ENCODE results near the gene ECHS1.

Gene ECHS1

DNA sequence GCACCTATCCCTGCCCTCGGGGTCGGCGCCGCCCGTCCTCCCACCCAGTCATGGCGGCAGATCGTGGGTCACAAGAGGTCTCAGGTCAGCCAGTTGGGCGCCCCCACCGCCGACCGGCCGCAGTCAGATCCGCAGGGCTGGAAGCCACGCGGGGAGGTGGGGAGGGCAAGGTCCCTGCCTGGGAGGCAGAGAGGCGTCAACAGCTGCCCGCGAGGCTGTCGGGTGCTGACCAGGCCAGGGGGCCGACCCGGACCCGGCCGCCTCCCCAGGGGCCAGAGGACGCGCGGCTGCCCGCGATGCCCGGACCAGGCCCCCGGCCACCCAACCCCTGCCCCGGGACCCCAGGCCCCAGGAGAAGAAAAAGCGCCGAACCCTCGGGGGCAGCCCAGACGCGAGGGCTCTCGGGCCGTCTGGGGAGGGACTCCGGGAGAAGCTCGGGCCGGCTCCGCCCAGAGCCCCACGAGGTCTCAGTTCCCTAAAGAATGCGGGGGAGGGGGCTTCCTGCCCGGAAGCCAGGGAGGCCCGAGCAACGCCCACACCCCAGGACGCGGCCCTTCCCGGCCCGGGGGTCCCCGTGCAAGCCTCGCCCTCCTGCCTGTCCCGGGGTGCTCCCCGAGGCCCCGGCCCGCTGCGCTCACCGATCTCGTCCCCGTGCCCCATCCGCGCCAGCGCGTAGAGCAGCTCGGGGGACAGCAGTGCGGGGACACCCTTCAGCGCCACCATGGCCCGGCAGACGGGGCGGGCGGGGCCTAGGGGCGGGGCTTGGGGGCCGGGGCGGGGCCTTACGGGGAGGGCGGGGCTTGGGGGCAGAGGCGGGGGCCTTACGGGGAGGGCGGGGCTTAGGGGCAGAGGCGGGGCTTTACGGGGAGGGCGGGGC, 15.6 kb downstream of the ECHS1 start, which contains the start of gene FUOM:
Gene FUOM (minus strand): TSS at position 735 of the 877 bp plus-strand sequence. CDS start 12 bp downstream, at position 723.
- peak; percentile 82 for DNase-seq

DNA sequence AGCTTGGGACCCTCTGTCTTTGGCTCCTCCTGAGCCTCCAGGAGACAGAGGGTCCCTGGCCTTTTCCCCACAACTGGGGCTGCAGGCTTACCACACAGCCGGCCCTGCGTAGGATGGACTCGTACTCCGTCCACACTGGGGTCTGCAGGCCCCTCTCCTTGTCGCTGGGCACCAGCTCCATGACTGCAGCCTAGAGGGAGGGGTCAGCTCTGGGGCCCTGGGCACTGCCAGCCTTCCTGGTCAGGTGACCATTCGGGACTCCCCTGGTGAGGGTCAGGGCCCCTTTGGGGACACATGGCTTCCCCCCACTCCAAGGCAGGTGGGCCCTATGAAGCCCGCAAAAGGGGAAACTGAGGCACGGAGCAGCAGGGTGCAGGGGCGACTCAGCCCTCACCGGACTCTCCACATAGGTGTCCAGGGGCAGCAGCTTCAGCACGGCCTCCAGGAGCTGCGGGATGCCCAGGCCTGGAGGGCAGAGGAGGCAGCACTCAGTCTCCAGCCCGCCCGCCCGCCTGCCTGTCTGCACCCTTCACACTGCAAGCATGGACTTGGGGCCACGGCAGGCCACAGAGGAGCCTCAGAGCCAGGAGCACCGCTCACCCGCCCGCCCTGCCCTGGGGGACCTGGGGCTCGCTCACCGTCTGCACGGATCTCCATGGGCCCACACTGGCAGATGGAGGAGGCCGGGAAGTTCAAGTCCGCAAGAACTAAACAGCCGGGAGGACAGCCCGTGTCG, 16.4 kb downstream of the ECHS1 start:
- DNase-seq: no peak

DNA sequence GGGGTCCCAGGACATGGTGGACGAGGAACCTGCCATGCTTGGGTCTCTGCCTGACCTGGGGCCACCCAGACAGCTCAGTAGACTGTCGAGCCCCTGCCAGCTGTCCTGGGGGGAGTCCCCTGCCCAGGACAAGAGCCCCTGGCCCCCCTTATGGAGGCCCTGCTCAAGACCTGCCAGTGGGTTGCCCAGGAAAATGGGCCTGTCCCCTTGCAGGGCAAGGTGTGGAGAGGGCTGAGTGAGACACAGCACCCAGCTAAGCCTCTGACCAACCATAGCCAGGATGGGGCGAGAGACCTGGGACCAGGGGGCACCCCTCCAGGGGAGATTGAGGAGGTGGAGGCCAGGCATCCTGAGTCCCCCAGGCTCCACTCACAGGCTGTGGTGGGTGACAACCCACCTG, 17.2 kb downstream of the ECHS1 start:
- no peak for DNase-seq

DNA sequence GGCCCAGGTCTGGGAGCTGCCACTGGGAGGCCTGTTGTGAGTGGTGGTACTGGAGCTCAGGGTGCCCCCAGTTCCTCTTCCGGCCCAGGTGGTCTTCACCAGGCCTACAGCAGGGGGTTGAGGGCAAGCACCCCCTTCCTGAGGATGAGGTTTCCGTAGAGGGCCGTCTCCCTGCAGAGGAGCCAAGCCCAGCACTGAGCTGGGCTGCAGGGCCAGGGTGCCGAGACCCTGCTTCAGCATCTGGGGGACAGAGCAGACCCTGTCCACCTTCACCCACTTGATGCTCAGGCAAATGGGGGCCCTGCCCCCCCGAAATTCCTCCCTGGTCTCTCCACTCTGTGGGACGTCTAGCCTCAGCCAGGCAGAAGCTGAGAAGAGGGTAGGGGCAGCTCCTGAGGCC, 17.9 kb downstream of the ECHS1 start:
- no peak for DNase-seq

DNA sequence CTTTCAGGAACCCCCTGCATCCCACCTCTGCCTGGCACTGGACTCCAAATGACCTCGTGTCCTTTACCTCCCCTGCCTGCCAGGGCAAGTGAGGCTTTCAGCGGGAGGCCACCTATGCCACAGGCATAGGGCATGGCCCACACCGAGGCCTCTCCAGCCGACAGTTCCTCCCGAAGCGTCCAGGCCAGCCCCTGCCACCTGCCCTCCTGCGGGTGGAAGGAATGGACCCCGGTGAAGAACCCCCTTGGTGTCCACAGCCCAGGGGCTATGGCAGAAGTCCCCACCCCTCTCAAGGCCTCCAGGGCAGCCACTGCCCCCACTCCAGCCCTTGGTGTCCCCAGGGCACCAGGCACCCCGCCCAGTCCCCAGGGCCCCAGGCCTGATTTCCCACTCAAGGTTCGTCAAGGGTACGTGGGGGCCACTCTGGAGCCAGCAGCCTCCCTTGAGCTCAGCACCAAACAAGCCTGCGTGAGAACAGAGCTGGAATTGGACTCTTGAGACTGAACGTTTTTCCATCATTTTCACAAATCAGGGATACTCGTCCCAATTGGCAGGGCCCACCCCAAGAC, 18.4 kb downstream of the ECHS1 start:
- no peak for DNase-seq

DNA sequence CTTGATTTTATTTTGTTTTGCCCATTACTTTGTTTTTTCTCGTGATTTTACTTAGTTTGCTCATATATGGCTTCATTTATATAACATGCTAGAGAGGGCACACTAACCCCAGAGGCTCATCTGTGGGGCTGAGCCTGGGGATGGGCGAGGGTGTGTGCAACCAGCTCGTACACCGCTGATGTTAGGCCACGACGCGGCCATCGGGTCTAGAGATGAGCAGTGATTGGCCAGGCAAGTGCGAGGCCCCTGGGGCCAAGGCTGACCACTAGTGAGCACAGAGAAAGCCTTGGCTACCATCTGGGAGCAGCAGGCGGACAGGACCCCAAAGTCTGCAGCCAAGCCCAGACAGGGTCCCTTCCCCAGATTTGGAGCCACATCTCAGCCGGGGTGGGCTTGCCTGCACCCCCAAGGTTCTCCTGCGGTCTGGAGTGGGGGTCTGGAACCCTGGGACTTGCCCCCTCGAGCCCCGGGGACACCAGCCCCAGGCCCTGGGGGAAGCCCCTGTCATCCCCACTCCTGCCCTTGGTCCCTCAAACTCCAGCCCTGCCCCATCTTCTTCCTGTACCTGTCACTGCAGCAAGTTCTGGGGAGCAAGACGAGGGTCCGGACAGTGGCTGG, 19.1 kb downstream of the ECHS1 start:
- no peak for DNase-seq

DNA sequence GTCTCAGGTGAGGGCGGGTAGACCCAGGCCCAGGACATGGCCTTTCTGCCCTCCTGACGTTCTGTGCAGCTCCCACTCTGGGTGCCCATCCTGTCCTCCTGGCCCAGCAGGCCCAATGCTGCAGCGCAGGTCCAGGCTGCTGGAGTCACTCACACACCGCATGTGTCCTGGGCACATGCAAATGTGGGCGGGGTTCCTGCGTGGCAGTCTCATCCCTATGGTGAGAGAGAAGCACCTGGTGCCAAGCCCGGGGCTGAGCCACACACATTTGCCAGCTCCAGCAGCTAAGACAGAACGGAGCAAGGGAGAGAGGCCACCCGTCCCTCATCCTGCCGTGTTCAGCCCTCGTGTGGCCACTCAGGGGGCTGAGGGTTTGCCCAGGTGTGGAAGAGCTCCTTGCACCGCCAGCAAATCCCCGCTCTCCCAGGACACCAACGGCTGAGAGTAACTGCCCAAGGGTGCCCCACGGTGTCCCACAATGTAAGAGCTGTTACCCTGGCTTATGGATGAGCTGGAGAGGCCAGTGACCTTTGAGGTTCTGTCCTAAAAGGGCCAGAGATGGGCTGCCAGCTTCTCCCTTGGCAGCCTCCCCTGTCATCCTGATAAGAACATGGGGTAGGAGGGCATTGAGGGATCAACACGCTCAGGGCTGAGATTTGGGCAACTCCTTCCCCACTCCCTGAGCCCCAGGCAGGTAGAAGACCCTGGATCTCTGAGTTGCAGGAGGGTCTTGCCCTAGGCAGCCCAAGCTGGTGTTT, 19.8 kb downstream of the ECHS1 start:
- no peak for DNase-seq

DNA sequence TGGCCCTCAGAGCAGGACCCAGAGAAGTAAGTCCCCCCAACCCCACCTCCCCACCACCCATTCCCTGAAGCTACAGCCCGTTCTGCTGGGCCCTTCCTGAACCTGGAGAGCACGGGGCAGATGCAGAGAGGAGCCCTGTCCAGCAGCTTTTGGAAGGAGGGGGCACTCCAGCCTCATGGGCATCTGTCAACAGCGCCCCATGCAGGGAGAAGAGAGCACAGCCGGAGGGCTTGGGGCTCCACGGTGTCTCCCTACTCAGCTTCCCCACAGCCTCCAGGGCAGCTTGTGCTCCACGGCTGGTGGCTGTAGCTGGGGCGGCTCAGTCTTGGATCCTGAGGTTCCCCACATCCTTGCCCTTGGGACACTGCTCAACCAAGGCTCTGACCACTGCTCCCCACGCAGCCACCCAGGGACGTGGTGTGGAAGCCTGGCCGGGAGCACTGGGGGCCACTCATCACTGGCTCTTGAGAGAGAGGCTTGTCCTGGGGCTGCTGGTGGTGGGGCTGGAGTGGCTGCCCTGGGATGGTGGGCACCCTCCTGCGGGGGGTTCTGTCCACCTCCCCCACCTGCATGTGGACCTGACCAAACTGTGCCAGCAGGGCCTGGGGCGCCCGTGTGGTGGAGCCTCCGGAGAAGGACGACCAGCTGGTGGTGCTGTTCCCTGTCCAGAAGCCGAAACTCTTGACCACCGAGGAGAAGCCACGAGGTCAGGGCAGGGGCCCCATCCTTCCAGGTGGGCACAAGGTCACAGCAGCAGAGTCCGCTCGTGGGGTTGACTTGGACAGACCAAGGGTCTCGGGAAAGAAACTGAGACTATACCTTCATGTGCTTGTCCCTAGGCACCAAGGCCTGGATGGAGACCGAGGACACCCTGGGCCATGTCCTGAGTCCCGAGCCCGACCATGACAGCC, 21.5 kb downstream of the ECHS1 start:
- no peak for DNase-seq

DNA sequence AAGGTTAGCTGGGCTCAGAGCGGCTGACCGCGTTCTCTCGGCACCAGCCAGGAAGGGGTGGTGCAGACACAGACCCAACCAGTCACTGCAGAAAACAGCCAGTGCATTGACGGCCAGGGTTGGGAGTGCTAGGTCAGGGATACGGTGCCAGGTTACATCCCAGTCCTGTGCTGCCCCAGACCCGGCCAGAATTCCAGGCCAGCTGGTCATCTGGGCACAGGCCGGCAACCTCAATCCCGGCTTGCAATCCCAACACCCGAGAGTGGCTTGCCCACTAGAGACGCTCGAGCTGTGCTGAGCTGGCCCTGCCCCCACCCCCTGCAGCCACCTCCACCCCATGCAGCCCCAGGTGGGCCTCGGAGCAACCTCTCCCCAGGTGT, 22.2 kb downstream of the ECHS1 start:
- DNase-seq: no peak

DNA sequence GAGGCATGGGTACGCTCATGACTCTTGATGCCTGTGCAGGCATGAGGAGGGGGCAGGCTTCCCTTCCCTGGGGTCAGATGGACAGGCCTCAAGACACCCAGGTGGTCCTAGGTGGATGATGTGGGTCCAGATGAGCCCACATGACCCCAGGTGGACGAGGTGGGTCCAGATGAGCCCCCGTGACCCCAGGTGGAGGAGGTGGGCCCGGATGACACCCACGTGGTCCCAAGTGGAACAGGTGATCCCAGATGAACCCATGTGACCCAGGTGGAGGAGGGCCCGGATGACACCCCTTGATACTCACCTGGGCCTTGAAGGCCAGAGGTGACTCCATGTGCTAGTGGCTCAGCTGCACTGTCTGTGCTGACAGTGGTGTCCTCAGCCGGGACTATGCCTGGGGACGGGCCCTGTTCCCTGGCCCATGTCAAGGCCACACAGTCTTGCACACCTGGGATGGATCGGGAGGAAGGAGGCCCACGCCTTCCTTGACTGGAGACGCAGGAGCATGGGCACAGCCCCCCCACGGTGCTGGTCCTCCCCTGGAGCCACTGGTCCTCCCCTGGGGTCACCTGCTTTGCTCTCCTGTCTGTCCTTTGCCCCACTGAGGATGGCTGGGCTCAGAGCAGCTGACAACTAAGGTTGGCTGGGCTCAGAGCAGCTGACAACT, 22.7 kb downstream of the ECHS1 start:
- no peak for DNase-seq

DNA sequence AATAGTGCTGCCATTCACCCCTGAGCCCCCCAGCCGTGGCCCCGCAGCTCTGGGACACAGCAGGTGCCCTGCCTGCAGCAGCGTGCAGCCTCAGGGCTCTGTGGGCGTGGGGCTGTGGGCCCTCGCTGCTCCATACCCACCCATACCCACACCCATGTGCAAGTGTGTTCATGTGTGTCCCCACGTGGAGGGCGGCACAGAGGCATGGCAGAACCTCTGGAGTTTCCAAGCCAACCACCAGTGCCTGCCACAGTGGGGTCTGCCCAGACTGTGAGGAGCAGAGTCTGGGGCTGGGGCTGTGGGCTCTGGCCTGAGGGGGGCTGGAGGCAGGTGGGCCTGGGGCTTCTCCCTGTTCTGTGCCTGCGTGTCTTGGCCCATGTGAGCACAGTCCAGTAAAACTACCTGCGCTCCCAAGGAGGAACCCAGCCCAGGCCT, 23.6 kb downstream of the ECHS1 start:
- DNase-seq: no peak

DNA sequence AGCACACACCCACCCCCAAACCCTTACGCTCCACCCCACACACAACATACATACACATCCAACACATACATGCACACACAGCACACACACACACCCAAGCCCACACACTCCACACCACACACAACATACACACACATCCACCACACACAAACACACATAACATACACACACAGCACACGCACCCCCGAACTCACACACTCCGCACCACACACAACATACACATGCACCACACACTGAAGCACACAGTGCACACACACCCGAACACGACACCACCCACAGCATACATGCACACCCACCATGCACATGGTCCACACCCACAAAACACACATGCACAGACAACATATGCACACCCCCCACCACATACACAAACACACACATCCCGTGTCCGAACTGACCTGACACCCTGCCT, 24.0 kb downstream of the ECHS1 start:
- no peak for DNase-seq

DNA sequence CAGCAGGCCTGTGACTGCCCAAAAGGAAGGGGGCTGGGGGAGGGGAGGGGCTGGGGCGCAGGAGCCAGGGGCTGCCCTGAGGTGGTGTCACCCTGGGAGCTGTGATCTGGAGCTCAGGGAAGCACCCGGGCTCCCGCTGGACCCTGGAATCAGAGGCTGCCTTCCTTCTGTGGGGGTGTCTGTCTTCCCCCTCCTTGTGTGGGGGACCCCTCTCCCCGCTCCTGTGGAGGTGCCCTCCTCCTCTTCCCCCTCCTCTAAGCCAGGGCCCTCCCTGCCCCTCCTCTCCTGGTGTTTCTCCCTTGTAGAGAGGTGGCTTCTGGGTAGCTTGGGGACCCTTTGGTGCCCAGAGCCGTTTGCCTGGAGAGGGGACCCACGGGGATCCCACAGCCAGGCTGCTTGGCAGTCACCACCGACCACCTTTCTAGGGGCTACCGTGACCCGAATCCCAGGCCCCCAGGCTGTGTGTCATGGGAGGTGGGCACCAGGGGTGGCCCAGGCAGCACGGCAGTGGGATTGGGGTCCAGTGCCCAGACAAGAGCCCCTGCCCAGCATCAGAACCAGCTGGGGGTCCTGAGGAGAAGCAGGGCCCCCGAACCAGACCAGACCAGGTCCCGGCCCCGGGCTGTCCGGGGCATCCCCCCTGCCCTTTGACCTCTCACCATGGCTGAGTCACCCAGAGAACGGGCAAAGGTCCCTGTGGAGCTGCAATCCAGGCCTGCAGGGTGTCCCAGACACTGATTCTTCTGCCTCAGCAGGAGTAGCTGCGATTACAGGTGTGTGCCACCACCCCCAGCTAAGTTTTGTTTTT, 25.2 kb downstream of the ECHS1 start:
- no peak for DNase-seq

DNA sequence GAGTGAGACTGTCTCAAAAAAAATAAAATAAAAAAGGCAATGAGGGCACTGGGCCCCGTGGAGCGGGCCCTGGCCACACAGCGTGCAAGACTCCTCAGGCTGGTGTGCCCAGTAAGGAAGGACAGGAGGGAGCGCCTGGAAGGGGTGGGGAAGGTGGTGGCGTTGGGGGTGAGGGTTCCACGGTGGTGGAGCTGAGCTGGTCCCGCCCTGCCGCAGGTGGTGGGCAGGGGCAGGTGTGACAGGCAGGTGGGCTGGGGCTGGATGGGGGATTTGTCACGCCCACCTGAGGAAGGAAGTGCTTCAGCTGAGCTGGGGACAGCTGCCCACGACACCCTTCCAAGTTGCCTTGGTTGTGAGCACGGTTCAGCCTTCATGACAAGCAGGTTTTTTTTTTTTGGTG, 26.7 kb downstream of the ECHS1 start:
- no peak for DNase-seq

DNA sequence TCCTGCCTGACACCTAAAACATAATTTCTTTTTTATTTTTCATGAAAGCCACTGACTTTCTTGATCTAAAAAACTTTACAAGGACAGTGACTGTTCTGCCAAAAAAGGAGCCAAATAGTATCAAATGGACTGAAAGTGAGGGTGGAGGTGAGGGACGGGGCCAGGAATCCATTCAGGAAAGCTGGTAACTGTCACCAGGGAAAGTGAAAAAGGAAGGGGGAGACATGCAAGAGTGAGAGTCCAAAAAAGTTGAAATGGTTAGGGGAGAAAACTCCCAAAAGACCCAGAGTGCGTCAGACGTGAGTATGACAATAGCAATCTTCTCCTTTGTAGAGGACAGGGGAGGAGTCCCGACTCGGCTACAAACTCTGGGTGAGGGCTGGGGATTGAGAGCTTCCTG, 28.9 kb downstream of the ECHS1 start:
- DNase-seq: no peak

DNA sequence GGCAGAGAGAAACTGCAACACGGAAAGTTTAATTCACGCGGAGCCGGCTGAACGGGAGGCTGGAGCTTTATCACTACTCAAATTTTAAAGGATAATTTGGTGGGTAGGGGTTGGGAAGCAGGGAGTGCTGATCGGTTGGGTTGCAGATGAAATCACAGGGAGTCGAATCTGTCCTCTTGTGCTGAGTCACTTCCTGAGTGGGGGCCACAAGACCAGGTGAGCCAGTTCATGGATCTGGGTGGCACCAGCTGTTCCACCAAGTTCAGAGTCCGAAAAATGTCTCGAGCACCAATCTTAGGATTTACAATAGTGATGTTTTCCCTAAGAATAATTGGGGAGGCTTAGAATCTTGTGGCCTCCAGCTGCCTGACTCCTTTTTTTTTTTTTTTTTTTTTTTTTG, 29.6 kb downstream of the ECHS1 start:
- no peak for DNase-seq

DNA sequence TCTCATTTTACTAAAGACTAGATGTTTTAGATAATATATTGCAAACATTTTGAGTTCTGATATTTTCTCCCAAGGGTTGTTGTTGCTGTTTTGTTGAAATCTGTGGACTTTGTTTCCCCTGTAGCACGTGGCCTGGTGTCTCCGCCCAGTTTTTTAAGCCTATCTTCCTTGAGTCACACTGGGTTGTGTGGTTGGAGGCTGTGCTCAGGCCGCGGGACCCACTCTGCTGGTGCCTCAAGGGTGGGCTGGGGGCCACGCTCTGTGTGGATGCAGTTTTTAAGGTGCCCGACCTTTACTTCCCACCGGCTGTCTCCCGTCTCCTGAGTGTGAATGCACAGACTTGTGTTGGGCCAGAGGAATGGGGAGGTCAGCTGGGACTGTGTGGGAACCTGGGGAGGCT, 30.2 kb downstream of the ECHS1 start:
- DNase-seq: no peak

DNA sequence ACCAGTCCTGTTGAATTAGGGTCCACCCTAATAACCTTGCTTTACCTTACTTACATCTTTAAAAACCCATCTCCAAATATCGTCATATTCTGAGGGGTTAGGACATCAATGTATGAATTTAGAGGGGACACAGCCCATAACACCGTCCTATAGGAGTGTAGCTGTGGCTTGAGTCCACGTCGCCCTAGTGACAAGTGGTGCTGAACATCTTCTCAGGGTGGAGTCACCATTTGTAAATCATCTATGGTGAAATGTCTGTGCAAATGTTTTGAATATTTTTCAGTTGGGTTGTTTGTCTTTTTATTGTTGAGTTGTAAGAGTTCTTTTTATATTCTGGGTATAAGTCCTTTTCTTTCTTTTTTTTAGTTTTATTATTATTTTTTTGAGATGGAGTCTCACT, 31.2 kb downstream of the ECHS1 start:
- no peak for DNase-seq

DNA sequence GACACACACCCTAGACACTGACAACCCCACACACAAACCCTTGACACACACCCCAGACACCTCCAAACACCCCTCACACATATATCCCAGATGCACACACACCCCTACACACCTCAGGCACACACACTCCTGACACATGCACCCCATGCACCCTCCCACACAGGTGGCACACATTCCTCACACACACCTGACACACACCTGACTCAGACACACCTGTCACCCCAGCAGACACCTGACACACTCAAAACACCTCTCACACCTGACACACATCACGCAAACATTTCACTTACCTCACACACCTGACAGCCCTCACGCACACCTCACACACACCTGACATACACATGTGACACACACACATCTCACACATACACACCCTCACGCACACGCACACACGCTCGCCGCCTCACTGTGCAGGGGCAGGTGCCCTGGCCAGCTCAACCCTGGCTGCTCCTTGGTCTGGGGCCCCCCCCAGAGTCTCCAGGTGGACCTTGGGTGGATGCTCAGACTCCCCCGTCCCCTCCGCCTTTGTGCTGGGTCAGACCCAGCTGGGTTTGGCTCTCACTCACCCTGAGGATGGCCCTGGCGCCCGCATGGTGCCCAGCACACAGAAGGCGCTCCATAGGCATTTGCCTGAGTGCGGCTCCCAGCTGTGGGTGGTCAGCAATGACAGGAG, 33.3 kb downstream of the ECHS1 start:
- DNase-seq: no peak
